ENCODE data around the gene ABCA13.

ABCA13 gene

DNA sequence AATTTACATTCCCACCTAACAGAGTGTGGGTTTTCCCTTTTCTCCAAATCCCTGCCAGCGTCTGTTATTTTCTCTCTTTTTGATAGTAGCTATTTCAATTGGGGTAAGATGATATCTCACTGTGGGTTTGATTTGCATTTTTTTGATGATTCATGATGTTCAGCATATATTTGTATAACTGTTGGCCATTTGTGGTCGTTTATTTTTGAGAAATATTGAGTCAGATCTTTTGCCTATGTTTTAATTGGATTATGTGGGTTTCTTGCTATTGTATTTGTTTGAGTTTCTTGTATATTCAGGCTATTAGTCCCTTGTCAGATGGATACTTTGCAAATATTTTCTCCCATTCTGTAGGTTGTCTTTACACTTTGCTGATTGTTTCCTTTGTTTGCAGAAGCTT lies 193.8 kb downstream of the ABCA13 start:
- Histone ChIP-seq H3K4me1 (ENCODE audit: control insufficient read depth, insufficient read depth, low read length, unreplicated experiment) (no peaks in the 10 kb centered on the region), H3K36me3 (ENCODE audit: insufficient read depth, low read length) (no peaks in the 10 kb centered on the region), H3K4me3 (ENCODE audit: low read depth, low read length) (no peak overlapping the region), H3K79me2 (ENCODE audit: control insufficient read depth, insufficient read depth, low read length, unreplicated experiment) (no peaks in the 10 kb centered on the region), H2AFZ (ENCODE audit: low read length, unreplicated experiment) (no peak overlapping the region), H3K27me3 (ENCODE audit: insufficient read depth, low read length) (no peaks in the 10 kb centered on the region), H3K27ac (ENCODE audit: low read depth, low read length) (no peak overlapping the region)

DNA sequence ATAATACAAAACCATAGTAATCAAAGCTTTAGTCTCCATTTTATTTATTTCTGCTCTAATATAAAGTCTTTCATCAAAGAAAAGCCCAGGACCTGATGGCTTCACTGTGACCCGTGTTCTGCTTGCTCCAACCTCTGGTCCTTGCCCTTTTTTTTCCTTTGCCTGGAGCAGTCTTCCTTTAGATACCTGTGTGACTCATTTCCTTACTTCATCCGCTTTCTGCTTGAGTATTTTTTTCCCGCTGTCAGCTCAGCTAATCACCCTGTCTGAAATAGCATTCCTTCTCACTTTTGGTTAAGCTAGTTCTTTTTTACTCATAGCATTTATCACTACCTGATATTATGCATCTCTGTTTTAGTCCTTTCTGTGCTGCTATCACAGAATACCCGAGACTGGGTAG lies 194.8 kb downstream of the ABCA13 start:
- Histone ChIP-seq H3K4me1 (ENCODE audit: control insufficient read depth, insufficient read depth, low read length, unreplicated experiment) (no peaks in the 10 kb centered on the region), H2AFZ (ENCODE audit: low read length, unreplicated experiment) (no peak overlapping the region), H3K4me3 (ENCODE audit: low read depth, low read length) (no peak overlapping the region), H3K79me2 (ENCODE audit: control insufficient read depth, insufficient read depth, low read length, unreplicated experiment) (no peaks in the 10 kb centered on the region), H3K27me3 (ENCODE audit: insufficient read depth, low read length) (no peaks in the 10 kb centered on the region), H3K27ac (ENCODE audit: low read depth, low read length) (no peak overlapping the region), H3K36me3 (ENCODE audit: insufficient read depth, low read length) (no peaks in the 10 kb centered on the region)

DNA sequence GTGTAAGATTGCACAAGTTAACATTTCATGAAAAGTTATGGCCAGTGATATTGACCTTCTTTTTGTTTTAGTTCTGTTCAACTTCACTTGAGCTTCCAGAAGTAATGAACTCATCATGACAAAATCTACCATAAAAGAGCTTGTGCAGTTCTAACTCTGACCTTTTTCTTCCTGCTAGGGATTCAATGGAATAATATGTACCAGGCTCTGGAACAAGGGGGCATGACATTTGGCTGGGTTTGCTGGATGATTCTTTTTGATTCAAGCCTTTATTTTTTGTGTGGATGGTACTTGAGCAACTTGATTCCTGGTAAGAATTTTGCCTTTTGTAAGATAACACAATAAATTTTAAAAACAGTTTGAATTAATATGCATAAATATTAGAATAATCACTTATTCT lies 205.0 kb downstream of the ABCA13 start:
- Histone ChIP-seq H3K36me3 (ENCODE audit: insufficient read depth, low read length) (no peaks in the 10 kb centered on the region), H3K27me3 (ENCODE audit: insufficient read depth, low read length) (no peaks in the 10 kb centered on the region), H3K4me1 (ENCODE audit: control insufficient read depth, insufficient read depth, low read length, unreplicated experiment) (no peaks in the 10 kb centered on the region), H3K79me2 (ENCODE audit: control insufficient read depth, insufficient read depth, low read length, unreplicated experiment) (no peaks in the 10 kb centered on the region), H3K4me3 (ENCODE audit: low read depth, low read length) (no peak overlapping the region), H2AFZ (ENCODE audit: low read length, unreplicated experiment) (no peak overlapping the region), H3K27ac (ENCODE audit: low read depth, low read length) (no peak overlapping the region)

DNA sequence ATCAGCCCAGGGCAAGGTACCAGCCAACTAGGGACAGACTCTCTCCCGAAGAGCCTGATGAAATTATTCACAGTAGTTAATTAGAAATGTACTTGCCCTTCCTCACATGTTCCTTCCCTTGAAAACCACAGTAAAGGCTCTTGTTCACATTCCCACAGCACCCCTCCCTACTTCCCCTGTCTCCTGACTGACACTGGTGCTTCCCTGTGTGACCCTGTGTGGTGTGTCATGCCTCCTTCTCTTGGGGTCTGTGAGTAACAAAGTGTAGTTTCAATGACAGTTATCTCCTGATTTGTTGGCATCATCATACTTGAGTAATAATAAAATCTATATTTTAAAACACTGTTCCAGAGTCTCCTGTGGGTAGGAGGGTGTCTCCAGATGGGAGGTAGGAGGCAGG lies 209.7 kb downstream of the ABCA13 start:
- Histone ChIP-seq H3K4me3 (ENCODE audit: low read depth, low read length) (no peak overlapping the region), H2AFZ (ENCODE audit: low read length, unreplicated experiment) (no peak overlapping the region), H3K4me1 (ENCODE audit: control insufficient read depth, insufficient read depth, low read length, unreplicated experiment) (no peaks in the 10 kb centered on the region), H3K79me2 (ENCODE audit: control insufficient read depth, insufficient read depth, low read length, unreplicated experiment) (no peaks in the 10 kb centered on the region), H3K36me3 (ENCODE audit: insufficient read depth, low read length) (no peaks in the 10 kb centered on the region), H3K27me3 (ENCODE audit: insufficient read depth, low read length) (no peaks in the 10 kb centered on the region), H3K27ac (ENCODE audit: low read depth, low read length) (no peak overlapping the region)

DNA sequence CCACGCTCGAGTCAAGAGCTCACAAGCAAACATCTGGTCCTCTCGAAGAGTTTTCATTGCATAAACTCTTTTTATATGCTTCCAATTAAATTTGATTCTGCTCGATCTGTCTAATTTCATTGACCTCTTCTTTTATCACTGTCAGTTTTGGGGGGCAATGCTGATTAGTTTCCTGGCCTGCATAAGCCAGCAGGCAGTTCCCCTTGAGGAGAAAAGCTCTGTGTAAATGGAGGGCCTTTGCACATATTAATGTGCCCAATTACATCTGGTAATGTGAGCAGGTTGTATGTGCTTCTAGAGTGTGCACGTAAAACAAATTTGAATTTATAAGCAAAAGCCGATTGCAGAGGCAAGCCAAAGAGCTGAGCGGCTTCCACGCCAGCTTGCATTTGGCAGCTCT lies 210.3 kb downstream of the ABCA13 start:
- no peaks in the 10 kb centered on the region for H3K4me1 ChIP-seq (ENCODE audit: control insufficient read depth, insufficient read depth, low read length, unreplicated experiment)
- H3K79me2 ChIP-seq (ENCODE audit: control insufficient read depth, insufficient read depth, low read length, unreplicated experiment): no peaks in the 10 kb centered on the region
- no peak overlapping the region for H2AFZ ChIP-seq (ENCODE audit: low read length, unreplicated experiment)

DNA sequence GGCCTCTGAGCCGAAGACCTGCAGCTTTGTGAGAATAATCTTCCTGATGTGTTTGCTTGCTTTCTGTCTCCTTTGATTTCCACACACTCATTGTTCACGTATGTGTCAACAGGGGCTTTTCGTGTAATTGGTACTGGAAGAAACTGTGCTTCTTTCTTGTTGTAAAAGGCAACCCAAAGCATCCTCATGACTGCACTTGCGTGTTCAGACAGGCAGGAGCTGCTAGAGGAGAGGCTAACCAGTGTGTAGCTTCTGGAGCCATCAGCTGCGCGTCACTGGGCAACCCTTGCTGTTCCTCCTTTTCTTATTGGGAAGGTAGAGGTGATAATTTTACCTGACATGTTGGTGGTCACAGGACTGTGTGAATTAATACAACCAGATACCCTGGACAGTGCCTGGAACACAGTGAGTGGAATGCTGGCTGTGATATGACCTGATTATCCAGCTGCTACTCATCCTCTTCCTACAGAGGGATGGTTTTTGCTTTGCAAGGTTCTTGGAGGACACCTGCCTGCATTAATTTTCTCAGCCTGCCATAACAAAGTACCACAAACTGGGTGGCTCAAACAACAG lies 213.0 kb downstream of the ABCA13 start:
- Histone ChIP-seq H3K27ac (ENCODE audit: low read depth, low read length) (no peak overlapping the region), H3K4me3 (ENCODE audit: low read depth, low read length) (no peak overlapping the region), H3K79me2 (ENCODE audit: control insufficient read depth, insufficient read depth, low read length, unreplicated experiment) (no peaks in the 10 kb centered on the region), H3K36me3 (ENCODE audit: insufficient read depth, low read length) (no peaks in the 10 kb centered on the region), H3K27me3 (ENCODE audit: insufficient read depth, low read length) (no peaks in the 10 kb centered on the region), H2AFZ (ENCODE audit: low read length, unreplicated experiment) (no peak overlapping the region), H3K4me1 (ENCODE audit: control insufficient read depth, insufficient read depth, low read length, unreplicated experiment) (no peaks in the 10 kb centered on the region)

More for the DNA sequence above, 210.3 kb downstream of the ABCA13 start:
- H3K4me3 ChIP-seq (ENCODE audit: low read depth, low read length): no peak overlapping the region
- H3K27ac ChIP-seq (ENCODE audit: low read depth, low read length): no peak overlapping the region
- no peaks in the 10 kb centered on the region for H3K36me3 ChIP-seq (ENCODE audit: insufficient read depth, low read length)
- H3K27me3 ChIP-seq (ENCODE audit: insufficient read depth, low read length): no peaks in the 10 kb centered on the region

DNA sequence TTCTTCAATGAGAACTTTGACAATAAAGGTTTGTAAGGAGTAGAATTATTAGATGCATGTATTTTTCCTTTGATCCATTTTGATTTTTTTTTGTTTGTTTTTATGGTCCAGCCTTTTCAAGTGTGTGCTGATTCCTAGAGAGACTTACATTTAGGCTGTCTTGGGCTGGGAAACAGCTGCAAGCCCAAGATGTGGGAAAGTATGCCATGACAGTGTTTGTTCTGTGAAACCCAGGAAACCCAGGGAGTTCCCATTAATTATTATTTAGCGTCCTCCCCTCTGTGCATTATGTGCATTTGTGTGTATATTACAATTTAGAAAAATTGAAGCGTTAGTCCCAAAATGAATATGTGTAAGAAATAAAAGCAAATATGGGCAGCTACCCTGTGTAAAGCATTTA lies 216.7 kb downstream of the ABCA13 start:
- H3K4me3 ChIP-seq (ENCODE audit: low read depth, low read length): no peak overlapping the region
- H3K36me3 ChIP-seq (ENCODE audit: insufficient read depth, low read length): no peaks in the 10 kb centered on the region
- H2AFZ ChIP-seq (ENCODE audit: low read length, unreplicated experiment): no peak overlapping the region
- no peaks in the 10 kb centered on the region for H3K4me1 ChIP-seq (ENCODE audit: control insufficient read depth, insufficient read depth, low read length, unreplicated experiment)
- H3K27ac ChIP-seq (ENCODE audit: low read depth, low read length): no peak overlapping the region
- H3K27me3 ChIP-seq (ENCODE audit: insufficient read depth, low read length): no peaks in the 10 kb centered on the region
- H3K79me2 ChIP-seq (ENCODE audit: control insufficient read depth, insufficient read depth, low read length, unreplicated experiment): no peaks in the 10 kb centered on the region

DNA sequence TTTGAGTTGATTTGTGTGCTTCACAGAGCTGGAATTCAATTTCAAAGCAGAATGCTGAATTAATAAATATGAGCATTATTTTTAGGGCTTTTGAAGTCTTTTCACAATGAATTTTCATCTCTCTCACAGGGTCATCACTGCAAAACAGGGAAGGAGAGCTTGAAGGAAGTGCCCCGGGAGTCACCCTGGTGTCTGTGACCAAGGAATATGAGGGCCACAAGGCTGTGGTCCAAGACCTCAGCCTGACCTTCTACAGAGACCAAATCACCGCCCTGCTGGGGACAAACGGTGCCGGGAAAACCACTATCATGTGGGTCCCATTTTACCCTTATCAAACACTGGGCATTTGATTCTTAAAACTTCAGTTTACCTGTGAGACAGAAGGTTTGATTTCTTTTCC lies 217.7 kb downstream of the ABCA13 start:
- H2AFZ ChIP-seq (ENCODE audit: low read length, unreplicated experiment): no peak overlapping the region
- no peaks in the 10 kb centered on the region for H3K4me1 ChIP-seq (ENCODE audit: control insufficient read depth, insufficient read depth, low read length, unreplicated experiment)
- no peaks in the 10 kb centered on the region for H3K79me2 ChIP-seq (ENCODE audit: control insufficient read depth, insufficient read depth, low read length, unreplicated experiment)
- H3K4me3 ChIP-seq (ENCODE audit: low read depth, low read length): no peak overlapping the region
- no peaks in the 10 kb centered on the region for H3K27me3 ChIP-seq (ENCODE audit: insufficient read depth, low read length)
- H3K36me3 ChIP-seq (ENCODE audit: insufficient read depth, low read length): no peaks in the 10 kb centered on the region
- H3K27ac ChIP-seq (ENCODE audit: low read depth, low read length): no peak overlapping the region

DNA sequence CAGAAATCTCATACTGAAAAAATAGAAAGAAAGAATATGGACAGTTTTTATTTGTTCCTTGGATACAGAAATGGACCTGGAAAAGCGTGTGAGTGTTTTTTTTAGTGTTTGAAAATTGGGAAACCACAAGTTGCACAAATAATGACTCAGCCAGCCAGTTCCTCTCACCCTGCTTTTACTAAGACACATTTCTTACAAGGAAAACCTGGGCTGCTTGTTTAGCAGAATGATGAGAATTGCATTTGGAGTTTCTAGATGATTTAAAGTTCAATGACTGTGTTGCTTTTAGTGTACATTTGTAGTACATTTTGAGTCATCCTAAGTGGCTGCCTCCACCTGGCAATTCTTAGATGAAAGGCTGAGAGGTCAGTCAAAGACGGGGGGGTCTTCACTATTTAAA lies 218.7 kb downstream of the ABCA13 start:
- Histone ChIP-seq H3K4me3 (ENCODE audit: low read depth, low read length) (no peak overlapping the region), H3K36me3 (ENCODE audit: insufficient read depth, low read length) (no peaks in the 10 kb centered on the region), H2AFZ (ENCODE audit: low read length, unreplicated experiment) (no peak overlapping the region), H3K79me2 (ENCODE audit: control insufficient read depth, insufficient read depth, low read length, unreplicated experiment) (no peaks in the 10 kb centered on the region), H3K27ac (ENCODE audit: low read depth, low read length) (peak overlapping the region; percentile 40), H3K27me3 (ENCODE audit: insufficient read depth, low read length) (no peaks in the 10 kb centered on the region), H3K4me1 (ENCODE audit: control insufficient read depth, insufficient read depth, low read length, unreplicated experiment) (no peaks in the 10 kb centered on the region)

DNA sequence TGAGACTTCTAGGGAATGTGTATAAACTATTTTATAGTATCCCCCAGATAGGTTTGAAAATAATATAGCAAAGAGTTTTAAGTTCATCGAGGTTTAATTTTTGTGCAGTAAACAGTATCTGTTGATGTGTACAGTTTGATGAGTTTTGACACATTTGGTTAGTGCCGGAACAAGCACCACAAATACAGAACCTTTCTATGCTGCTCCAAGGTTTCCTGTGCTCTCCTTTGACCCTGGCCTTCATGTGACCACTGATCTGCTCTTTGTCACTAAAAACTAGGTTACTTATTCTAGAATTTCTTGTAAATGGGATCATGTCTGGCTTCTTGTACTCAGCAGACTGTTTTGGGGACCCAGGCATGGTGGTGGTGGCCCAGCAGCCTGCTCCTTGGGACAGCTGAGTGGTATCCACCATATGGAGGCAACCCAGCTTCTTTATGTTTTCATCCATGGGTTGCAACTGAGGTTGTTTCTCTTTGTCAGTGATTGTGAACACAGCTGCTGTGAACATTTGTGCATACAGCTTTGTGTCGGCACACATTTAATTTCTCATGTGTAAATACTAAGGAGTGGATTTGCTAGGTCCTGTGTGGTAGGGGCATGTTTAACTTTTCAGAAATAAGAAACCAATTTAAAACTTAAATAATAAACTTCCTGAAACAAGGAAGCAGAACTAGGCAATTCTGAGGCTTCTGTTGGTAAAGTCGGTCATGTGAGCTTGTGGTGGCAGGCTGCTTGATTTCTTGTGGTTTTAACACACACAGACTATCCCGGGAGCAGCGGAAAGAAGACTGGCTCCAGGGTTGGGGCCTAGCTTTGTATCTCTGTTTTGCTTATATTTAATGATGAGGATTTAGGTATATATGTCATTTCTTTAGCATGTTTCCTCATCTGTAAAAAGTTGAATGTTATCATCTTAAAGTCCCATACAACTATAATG lies 219.4 kb downstream of the ABCA13 start:
- Histone ChIP-seq H3K27me3 (ENCODE audit: insufficient read depth, low read length) (no peaks in the 10 kb centered on the region), H3K36me3 (ENCODE audit: insufficient read depth, low read length) (no peaks in the 10 kb centered on the region), H2AFZ (ENCODE audit: low read length, unreplicated experiment) (no peak overlapping the region), H3K4me1 (ENCODE audit: control insufficient read depth, insufficient read depth, low read length, unreplicated experiment) (no peaks in the 10 kb centered on the region), H3K79me2 (ENCODE audit: control insufficient read depth, insufficient read depth, low read length, unreplicated experiment) (no peaks in the 10 kb centered on the region), H3K27ac (ENCODE audit: low read depth, low read length) (no peak overlapping the region), H3K4me3 (ENCODE audit: low read depth, low read length) (no peak overlapping the region)

DNA sequence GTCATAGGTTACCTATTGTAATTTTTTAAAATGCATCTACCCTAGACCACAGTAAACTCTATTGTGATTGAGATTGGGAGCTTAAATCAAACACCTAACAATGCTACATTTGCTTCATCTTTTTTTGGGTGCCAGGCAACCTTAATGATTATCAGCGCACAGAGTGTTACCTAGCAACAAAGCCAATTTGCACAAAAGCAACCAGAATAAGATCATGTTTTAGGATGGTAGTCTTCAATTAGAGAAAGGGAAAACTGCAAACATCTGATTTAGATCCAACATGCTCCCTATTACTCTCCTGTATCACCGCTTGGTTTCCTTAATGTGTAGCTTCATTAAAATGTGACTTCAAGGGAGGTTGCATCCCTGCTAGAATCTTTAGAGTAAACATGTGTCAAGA lies 226.9 kb downstream of the ABCA13 start:
- no peaks in the 10 kb centered on the region for H3K4me1 ChIP-seq (ENCODE audit: control insufficient read depth, insufficient read depth, low read length, unreplicated experiment)
- no peak overlapping the region for H3K4me3 ChIP-seq (ENCODE audit: low read depth, low read length)
- H3K27me3 ChIP-seq (ENCODE audit: insufficient read depth, low read length): no peaks in the 10 kb centered on the region
- H3K27ac ChIP-seq (ENCODE audit: low read depth, low read length): no peak overlapping the region
- H3K36me3 ChIP-seq (ENCODE audit: insufficient read depth, low read length): no peaks in the 10 kb centered on the region
- no peak overlapping the region for H2AFZ ChIP-seq (ENCODE audit: low read length, unreplicated experiment)
- no peaks in the 10 kb centered on the region for H3K79me2 ChIP-seq (ENCODE audit: control insufficient read depth, insufficient read depth, low read length, unreplicated experiment)

Data from ACC112 (cell line).